ENCODE measurements around the gene CDK18. TPM values are rescaled to one million over a fixed set of nuclear protein-coding genes. Genes with fewer than 3 reads are reported as not detected.

Gene CDK18
- 0.95 TPM for polyA plus RNA-seq

- Mint-ChIP-seq H3K4me3 (peak within 1 kb of the TSS; percentile 49 to 93 (median 88)), H3K27ac (peak within 1 kb of the TSS; percentile 18 to 80 (median 59)), H3K9me3 (peaks cover 0 to 1% (median 0%) of the 10 kb centered on the region in 3 donors), H3K4me1 (peaks cover 0 to 11% (median 9%) of the 10 kb centered on the region in 3 donors), H3K36me3 (no peaks in the 10 kb centered on the region), H3K27me3 (peaks cover 9% of the 10 kb centered on the region)
These were observed at the start of gene CDK18 for GRCh38 chr1:205504311-205505075. Gene CDK18 (plus strand): TSS chr1:205504669. CDS start chr1:205523168, 18,499 bp downstream.

- Mint-ChIP-seq H3K4me3 (peak overlapping the region in 1 of 4 donors; percentile 55), H3K27ac (no peak overlapping the region), H3K4me1 (peaks cover 7 to 8% (median 8%) of the 10 kb centered on the region in 3 donors), H3K27me3 (peaks cover 50% of the 10 kb centered on the region), H3K9me3 (no peaks in the 10 kb centered on the region), H3K36me3 (peaks cover 2% of the 10 kb centered on the region)
These were observed 49.5 kb upstream of the CDK18 start for GRCh38 chr1:205454903-205455335.

DNA sequence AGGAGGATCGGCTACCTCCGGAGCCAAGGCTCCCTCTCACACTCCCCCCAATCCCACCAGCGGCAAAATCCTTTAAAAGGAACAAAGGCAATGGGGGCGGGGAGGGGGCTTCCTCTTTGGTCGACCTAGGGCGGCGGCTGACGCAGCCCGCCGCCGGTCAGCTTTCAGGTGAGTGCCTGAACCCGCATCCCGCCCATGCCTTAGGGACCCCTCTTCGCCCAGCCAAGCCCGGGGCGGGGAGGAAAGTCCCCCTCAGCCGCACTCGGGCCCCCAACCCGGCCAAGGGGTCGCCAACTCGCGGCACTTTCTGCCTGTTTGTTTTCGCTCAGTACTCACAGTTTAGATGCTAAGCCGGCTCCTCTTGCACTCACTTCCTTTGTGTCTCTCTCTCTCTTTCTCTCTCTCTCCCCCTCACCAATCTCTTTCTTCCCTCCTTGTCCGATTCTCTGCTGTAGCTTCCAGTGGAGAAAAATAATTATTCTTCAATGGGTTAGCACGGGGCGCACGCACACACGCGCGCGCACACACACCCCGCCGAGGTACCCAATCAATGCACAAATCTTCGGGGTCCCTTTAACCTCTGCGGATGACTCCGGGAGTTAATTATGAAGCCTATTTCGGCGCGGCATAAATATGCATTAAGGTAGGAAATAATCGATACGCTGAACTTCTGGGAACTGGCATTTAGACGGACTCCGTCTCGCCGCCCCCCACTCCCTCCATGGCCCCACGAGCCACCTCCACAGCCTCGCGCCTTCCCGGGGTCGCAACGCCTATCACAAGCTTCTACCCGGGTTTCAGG lies 48.7 kb upstream of the CDK18 start, which contains the start of gene BLACAT1:
Gene BLACAT1 (minus strand): TSS at position 465 of the 802 bp plus-strand sequence.
- Mint-ChIP-seq H3K4me3 (peak within 1 kb of the TSS; percentile 77 to 92 (median 86)), H3K4me1 (peaks cover 7 to 8% (median 8%) of the 10 kb centered on the region in 3 donors), H3K36me3 (peaks cover 2% of the 10 kb centered on the region), H3K9me3 (no peaks in the 10 kb centered on the region), H3K27me3 (peaks cover 54% of the 10 kb centered on the region), H3K27ac (peak within 1 kb of the TSS in 1 of 3 donors; percentile 42)

GRCh38 chr1:205456383-205456867 lies 48.0 kb upstream of the CDK18 start:
- Mint-ChIP-seq H3K36me3 (peaks cover 2% of the 10 kb centered on the region), H3K27ac (no peak overlapping the region), H3K27me3 (peaks cover 51% of the 10 kb centered on the region), H3K4me1 (peaks cover 7 to 8% (median 8%) of the 10 kb centered on the region in 3 donors), H3K4me3 (peak overlapping the region; percentile 77 to 92 (median 86)), H3K9me3 (no peaks in the 10 kb centered on the region)

GRCh38 chr1:205456868-205457745 lies 47.4 kb upstream of the CDK18 start:
- peaks cover 50% of the 10 kb centered on the region for H3K27me3 Mint-ChIP-seq
- H3K9me3 Mint-ChIP-seq: no peaks in the 10 kb centered on the region
- peak overlapping the region; percentile 77 to 92 (median 85) for H3K4me3 Mint-ChIP-seq
- peak overlapping the region in 1 of 3 donors; percentile 27 for H3K27ac Mint-ChIP-seq
- H3K4me1 Mint-ChIP-seq: peaks cover 7 to 8% (median 8%) of the 10 kb centered on the region in 3 donors
- peaks cover 2% of the 10 kb centered on the region for H3K36me3 Mint-ChIP-seq

DNA sequence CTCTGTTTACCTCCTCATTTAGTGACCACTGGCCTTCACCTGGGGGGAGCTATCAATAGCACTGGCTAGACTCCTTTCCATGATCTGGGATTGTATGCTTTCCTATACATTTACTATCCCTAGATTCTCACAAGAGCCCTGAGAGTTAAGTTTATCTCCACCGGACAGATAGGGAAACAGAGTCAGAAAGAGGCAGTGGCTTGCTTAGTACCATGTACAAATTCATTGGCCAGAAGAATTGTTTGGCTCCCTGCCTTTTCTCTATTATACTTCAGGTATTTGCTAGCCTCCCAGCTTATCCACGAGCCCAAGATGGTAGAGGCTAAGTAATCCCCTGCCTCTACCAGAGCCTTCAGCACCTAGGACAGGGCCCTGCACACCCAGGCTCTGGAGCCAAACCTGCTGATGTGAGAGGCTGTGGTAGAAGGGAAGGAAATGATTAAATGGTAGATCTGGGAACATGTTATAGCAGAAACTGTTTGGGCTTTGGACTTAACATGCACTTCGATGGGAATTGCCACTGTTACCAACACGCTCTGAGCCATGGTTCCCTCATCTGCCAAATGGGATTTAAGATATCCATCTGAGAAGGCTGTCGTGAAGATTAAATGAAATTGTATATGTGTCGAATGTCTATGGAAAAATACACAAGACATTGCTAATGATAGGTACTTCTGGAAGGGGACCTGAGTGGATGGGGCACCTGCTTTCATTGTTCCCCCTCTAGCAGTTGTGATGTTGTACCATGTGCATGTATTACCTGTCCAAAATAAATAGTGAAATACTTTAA lies 45.5 kb upstream of the CDK18 start:
- peaks cover 7 to 8% (median 8%) of the 10 kb centered on the region in 3 donors for H3K4me1 Mint-ChIP-seq

DNA sequence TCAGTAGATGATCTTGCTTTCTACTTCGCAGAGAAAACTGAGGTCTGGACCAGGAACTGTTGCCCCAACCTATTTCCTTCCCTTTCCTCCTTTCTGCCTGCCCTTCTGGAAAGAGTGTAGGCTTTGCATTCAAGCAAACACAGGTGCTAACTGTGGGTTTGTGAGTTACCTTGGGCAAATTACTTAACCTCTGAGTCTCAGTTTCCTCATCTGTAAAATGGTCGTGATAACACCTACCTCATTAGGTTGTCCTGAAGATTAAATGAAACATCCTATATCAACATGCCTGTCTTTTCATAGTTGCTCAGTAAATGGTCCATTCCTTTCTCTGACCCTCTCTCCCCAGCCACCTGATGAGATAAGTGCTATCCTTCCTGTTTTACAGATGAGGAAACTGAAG lies 39.1 kb upstream of the CDK18 start:
- Mint-ChIP-seq H3K4me1 (no peaks in the 10 kb centered on the region), H3K9me3 (no peaks in the 10 kb centered on the region), H3K4me3 (no peak overlapping the region), H3K36me3 (peaks cover 3% of the 10 kb centered on the region), H3K27me3 (peaks cover 9% of the 10 kb centered on the region), H3K27ac (no peak overlapping the region)

More for the DNA sequence above, 45.5 kb upstream of the CDK18 start:
- Mint-ChIP-seq H3K27me3 (peaks cover 37% of the 10 kb centered on the region), H3K4me3 (peak overlapping the region in 1 of 4 donors; percentile 11), H3K36me3 (peaks cover 2% of the 10 kb centered on the region), H3K27ac (no peak overlapping the region), H3K9me3 (no peaks in the 10 kb centered on the region)

DNA sequence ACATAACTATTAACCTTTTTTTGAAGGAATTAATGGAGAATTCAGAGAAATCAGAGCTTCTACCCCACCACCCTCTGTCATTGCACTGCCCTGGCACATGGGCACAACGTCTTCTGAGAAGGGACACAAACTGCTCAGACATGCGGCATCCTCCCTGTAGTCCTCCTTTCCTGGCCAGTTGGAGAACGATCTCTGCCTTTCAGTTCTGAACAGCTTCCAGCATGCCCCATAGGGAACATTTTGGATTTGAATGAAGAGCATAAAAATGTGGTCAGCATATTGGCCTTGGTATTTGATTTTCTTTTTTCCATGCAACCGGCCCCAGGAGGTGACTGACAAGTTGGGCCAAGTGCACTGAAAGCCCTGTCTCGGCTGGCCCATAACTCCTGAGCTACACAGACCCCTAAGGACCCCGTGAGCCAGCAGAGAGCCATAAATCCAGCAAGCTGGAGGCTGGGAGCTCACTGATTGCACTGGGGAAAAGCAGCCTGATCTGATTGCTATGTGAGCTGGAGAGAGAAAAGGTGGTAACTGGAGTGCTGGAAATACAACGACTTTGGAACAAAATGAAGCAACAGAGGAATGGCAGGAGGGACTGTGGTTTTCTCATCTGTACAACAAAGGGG lies 37.8 kb upstream of the CDK18 start:
- peaks cover 6% of the 10 kb centered on the region for H3K27me3 Mint-ChIP-seq
- H3K27ac Mint-ChIP-seq: no peak overlapping the region

DNA sequence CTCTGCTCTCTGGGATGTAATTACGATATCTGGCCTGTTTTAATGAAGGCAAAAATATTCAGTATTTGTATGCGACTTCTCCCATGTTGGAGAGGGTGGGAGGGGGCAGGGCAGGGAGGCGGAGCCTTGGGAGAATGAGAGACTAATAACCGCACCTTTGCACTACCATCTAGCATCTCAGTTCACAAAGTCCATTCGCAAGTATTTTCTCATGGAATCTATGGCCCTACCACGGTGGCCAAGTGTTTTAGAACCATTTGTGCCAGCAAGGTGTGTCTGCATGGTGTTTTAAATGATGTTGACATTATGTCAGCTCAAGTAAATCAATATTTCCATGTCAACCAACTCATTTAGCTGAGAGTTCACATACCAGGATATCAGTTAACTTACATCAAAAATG lies 34.3 kb upstream of the CDK18 start:
- no peak overlapping the region for H3K27ac Mint-ChIP-seq
- peaks cover 0 to 4% (median 0%) of the 10 kb centered on the region in 3 donors for H3K4me1 Mint-ChIP-seq

More for the DNA sequence above, 37.8 kb upstream of the CDK18 start:
- Mint-ChIP-seq H3K36me3 (peaks cover 3% of the 10 kb centered on the region), H3K4me3 (no peak overlapping the region), H3K9me3 (no peaks in the 10 kb centered on the region), H3K4me1 (no peaks in the 10 kb centered on the region)

DNA sequence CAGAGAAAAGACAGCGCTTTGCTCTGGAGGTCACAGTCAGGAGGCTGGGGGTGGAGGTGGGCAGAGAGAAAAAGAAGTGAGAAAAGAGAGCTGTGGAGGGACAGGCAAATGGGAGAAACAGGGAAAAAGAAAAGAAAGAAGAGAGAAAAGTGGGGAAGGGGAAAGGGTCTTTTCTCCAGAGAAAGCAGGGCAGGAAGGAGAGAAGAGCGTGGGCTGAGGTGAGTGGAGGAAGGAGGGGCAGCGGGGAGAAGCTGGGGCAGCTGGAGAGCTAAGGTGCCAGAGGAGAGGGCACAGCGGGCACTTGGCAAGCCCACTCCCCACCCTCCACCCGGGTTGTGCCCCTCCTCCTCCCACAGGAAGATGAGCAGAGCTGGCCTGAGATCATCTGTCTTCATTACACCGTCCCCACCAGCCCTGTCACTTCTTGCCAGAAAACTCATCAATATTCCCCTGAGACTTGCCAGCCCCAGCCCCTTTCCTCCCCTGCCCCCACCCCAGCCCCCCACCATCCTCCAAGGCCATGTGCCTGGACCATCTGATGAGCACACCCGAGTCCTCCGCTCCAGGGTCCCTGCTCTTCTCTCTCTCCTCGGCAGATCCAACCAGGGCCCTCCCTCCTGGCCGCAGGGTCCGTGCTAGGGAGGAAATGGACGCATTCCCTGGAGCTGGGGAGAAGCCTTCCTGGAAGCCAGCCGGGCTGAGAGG lies 31.6 kb upstream of the CDK18 start:
- peaks cover 0 to 5% (median 0%) of the 10 kb centered on the region in 3 donors for H3K4me1 Mint-ChIP-seq
- H3K27ac Mint-ChIP-seq: peak overlapping the region in 1 of 3 donors; percentile 51
- H3K4me3 Mint-ChIP-seq: no peak overlapping the region
- H3K36me3 Mint-ChIP-seq: peaks cover 7% of the 10 kb centered on the region
- peaks cover 2 to 15% (median 2%) of the 10 kb centered on the region in 3 donors for H3K9me3 Mint-ChIP-seq
- peaks cover 17% of the 10 kb centered on the region for H3K27me3 Mint-ChIP-seq

More for the DNA sequence above, 34.3 kb upstream of the CDK18 start:
- peaks cover 0 to 6% (median 2%) of the 10 kb centered on the region in 3 donors for H3K9me3 Mint-ChIP-seq
- peaks cover 9% of the 10 kb centered on the region for H3K36me3 Mint-ChIP-seq
- no peak overlapping the region for H3K4me3 Mint-ChIP-seq
- peaks cover 19% of the 10 kb centered on the region for H3K27me3 Mint-ChIP-seq

GRCh38 chr1:205473475-205473874 lies 31.0 kb upstream of the CDK18 start:
- Mint-ChIP-seq H3K36me3 (peaks cover 7% of the 10 kb centered on the region), H3K27me3 (peaks cover 17% of the 10 kb centered on the region), H3K9me3 (peaks cover 2 to 15% (median 2%) of the 10 kb centered on the region in 3 donors), H3K4me1 (peaks cover 0 to 8% (median 0%) of the 10 kb centered on the region in 3 donors), H3K4me3 (peak overlapping the region in 1 of 4 donors; percentile 27), H3K27ac (no peak overlapping the region)

- Mint-ChIP-seq H3K27ac (no peak overlapping the region), H3K36me3 (peaks cover 7% of the 10 kb centered on the region), H3K4me3 (peak overlapping the region in 1 of 4 donors; percentile 76), H3K27me3 (peaks cover 17% of the 10 kb centered on the region), H3K4me1 (peaks cover 0 to 8% (median 0%) of the 10 kb centered on the region in 3 donors), H3K9me3 (peaks cover 2 to 15% (median 2%) of the 10 kb centered on the region in 3 donors)
These were observed 30.5 kb upstream of the CDK18 start for GRCh38 chr1:205473966-205474365.
